Esophagus (tissue), 2 donors: ENCODE data around the gene FIGNL2. TPM values are rescaled to one million over a fixed set of nuclear protein-coding genes. Genes with fewer than 3 reads are reported as not detected.

Experiments used
- H3K27ac ChIP-seq, 2 donors: one replicate each; pipeline ENCODE4 v1.5.1; 2013; ENCODE audit warnings: low read depth in 2 of 2, mild to moderate bottlenecking in 2 of 2, inconsistent platforms in 1 of 2, low read length in 1 of 2, moderate library complexity in 1 of 2
- H3K27me3 ChIP-seq, 2 donors: one replicate each; pipeline ENCODE4 v1.6.1; 2013; ENCODE audit warnings: low read length in 2 of 2, control low read depth in 1 of 2, mild to moderate bottlenecking in 1 of 2; ENCODE audit not compliant: insufficient read depth in 2 of 2, control insufficient read depth in 1 of 2
- H3K36me3 ChIP-seq, 2 donors: one replicate each; pipeline ENCODE4 v1.6.1; 2013; ENCODE audit warnings: low read length in 1 of 2; ENCODE audit not compliant: control insufficient read depth in 2 of 2, insufficient read depth in 2 of 2
- H3K4me1 ChIP-seq, 2 donors: one replicate each; pipeline ENCODE4 v1.6.1; 2013; ENCODE audit warnings: low read length in 1 of 2; ENCODE audit not compliant: control insufficient read depth in 2 of 2, insufficient read depth in 2 of 2
- H3K4me3 ChIP-seq, 2 donors: one replicate each; pipeline ENCODE4 v1.5.1; 2013; ENCODE audit warnings: low read length in 2 of 2, mild to moderate bottlenecking in 2 of 2, low read depth in 1 of 2, moderate library complexity in 1 of 2
- H3K9me3 ChIP-seq, 2 donors: one replicate each; pipeline ENCODE4 v1.6.1; 2013; ENCODE audit warnings: mild to moderate bottlenecking in 2 of 2, low read depth in 1 of 2, low read length in 1 of 2, moderate library complexity in 1 of 2; ENCODE audit not compliant: control insufficient read depth in 2 of 2, insufficient read depth in 1 of 2
- whole genome bisulfite sequencing, 2 donors: extraction: QIAGEN DNeasy Blood & Tissue Kit; methylation state at CpG; one replicate each; pipeline ENCODE4 v1.1.7; 2013; 5-methylcytosine and 5-hydroxymethylcytosine counted together
- polyA plus RNA-seq, 2 donors: library from polyadenylated mRNA; stranded (reverse); fragments of 200-250 nt; gene quantifications; one replicate each; pipeline ENCODE4 v1.2.3, GENCODE V29; 2013
- donor health status: healthy with polysubstance abuse.
- donor health status: Bipolar disorder and iron deficiency.

Gene FIGNL2
- polyA plus RNA-seq, 2 donors = 0.06 to 0.08 TPM

GRCh38 chr12:51797301-51797700 lies 51.2 kb downstream of the FIGNL2 start:
- no peaks in the 10 kb centered on the region for H3K4me1 ChIP-seq
- H3K27ac ChIP-seq = no peak overlapping the region
- no peak overlapping the region for H3K4me3 ChIP-seq
- WGBS, 2 donors = 81 to 87% methylated on average over 6 of the region's 6 CpGs
- no peaks in the 10 kb centered on the region for H3K27me3 ChIP-seq
- no peaks in the 10 kb centered on the region for H3K36me3 ChIP-seq
- no peaks in the 10 kb centered on the region for H3K9me3 ChIP-seq

- no peaks in the 10 kb centered on the region for H3K4me1 ChIP-seq
- H3K9me3 ChIP-seq = no peaks in the 10 kb centered on the region
- no peaks in the 10 kb centered on the region for H3K36me3 ChIP-seq
- H3K27me3 ChIP-seq = no peaks in the 10 kb centered on the region
- WGBS, 2 donors = 97 to 100% methylated on average over 1 of the region's 1 CpG
- no peak overlapping the region for H3K4me3 ChIP-seq
- no peak overlapping the region for H3K27ac ChIP-seq
These were observed 55.3 kb downstream of the FIGNL2 start for GRCh38 chr12:51793201-51793600.

GRCh38 chr12:51792417-51792816 lies 56.1 kb downstream of the FIGNL2 start:
- H3K4me3 ChIP-seq = no peak overlapping the region
- H3K36me3 ChIP-seq = no peaks in the 10 kb centered on the region
- no peaks in the 10 kb centered on the region for H3K9me3 ChIP-seq
- no peaks in the 10 kb centered on the region for H3K4me1 ChIP-seq
- H3K27ac ChIP-seq = no peak overlapping the region
- H3K27me3 ChIP-seq = no peaks in the 10 kb centered on the region
- 93 to 100% methylated on average over 5 of the region's 5 CpGs for WGBS, 2 donors

GRCh38 chr12:51788876-51789275 lies 59.6 kb downstream of the FIGNL2 start:
- no peaks in the 10 kb centered on the region for H3K27me3 ChIP-seq
- H3K4me1 ChIP-seq = no peaks in the 10 kb centered on the region
- WGBS, 2 donors = 80 to 86% methylated on average over 6 of the region's 6 CpGs
- no peaks in the 10 kb centered on the region for H3K9me3 ChIP-seq
- no peak overlapping the region for H3K4me3 ChIP-seq
- no peaks in the 10 kb centered on the region for H3K36me3 ChIP-seq
- no peak overlapping the region for H3K27ac ChIP-seq

GRCh38 chr12:51785906-51786305 lies 62.6 kb downstream of the FIGNL2 start:
- WGBS, 2 donors = 90 to 94% methylated on average over 2 of the region's 2 CpGs
- Histone ChIP-seq H3K4me3 (no peak overlapping the region), H3K9me3 (no peaks in the 10 kb centered on the region), H3K4me1 (no peaks in the 10 kb centered on the region), H3K27me3 (no peaks in the 10 kb centered on the region), H3K27ac (no peak overlapping the region), H3K36me3 (no peaks in the 10 kb centered on the region)

- Histone ChIP-seq H3K27ac (no peak overlapping the region), H3K27me3 (no peaks in the 10 kb centered on the region), H3K4me1 (no peaks in the 10 kb centered on the region), H3K4me3 (no peak overlapping the region), H3K36me3 (no peaks in the 10 kb centered on the region), H3K9me3 (no peaks in the 10 kb centered on the region)
- WGBS, 2 donors = 74 to 81% methylated on average over 3 of the region's 3 CpGs
These were observed 63.8 kb downstream of the FIGNL2 start for GRCh38 chr12:51784688-51785087.

GRCh38 chr12:51779876-51780275 lies 68.6 kb downstream of the FIGNL2 start:
- H3K27ac ChIP-seq = no peak overlapping the region
- no peaks in the 10 kb centered on the region for H3K9me3 ChIP-seq
- H3K36me3 ChIP-seq = no peaks in the 10 kb centered on the region
- H3K4me1 ChIP-seq = no peaks in the 10 kb centered on the region
- H3K27me3 ChIP-seq = no peaks in the 10 kb centered on the region
- WGBS, 2 donors = 78 to 88% methylated on average over 5 of the region's 5 CpGs
- no peak overlapping the region for H3K4me3 ChIP-seq

- Histone ChIP-seq H3K4me3 (no peak overlapping the region), H3K36me3 (no peaks in the 10 kb centered on the region), H3K27ac (no peak overlapping the region), H3K4me1 (no peaks in the 10 kb centered on the region), H3K27me3 (no peaks in the 10 kb centered on the region), H3K9me3 (no peaks in the 10 kb centered on the region)
- 80 to 94% methylated on average over 3 of the region's 3 CpGs for WGBS, 2 donors
These were observed 70.5 kb downstream of the FIGNL2 start for GRCh38 chr12:51777973-51778372.

- H3K27ac ChIP-seq = no peak overlapping the region
- no peaks in the 10 kb centered on the region for H3K4me1 ChIP-seq
- 49 to 57% methylated on average over 2 of the region's 2 CpGs for WGBS, 2 donors
- H3K36me3 ChIP-seq = no peaks in the 10 kb centered on the region
- H3K4me3 ChIP-seq = no peak overlapping the region
- no peaks in the 10 kb centered on the region for H3K27me3 ChIP-seq
- no peaks in the 10 kb centered on the region for H3K9me3 ChIP-seq
These were observed 71.1 kb downstream of the FIGNL2 start for GRCh38 chr12:51777457-51777856.

- Histone ChIP-seq H3K4me1 (no peaks in the 10 kb centered on the region), H3K27me3 (no peaks in the 10 kb centered on the region), H3K9me3 (no peaks in the 10 kb centered on the region), H3K4me3 (no peak overlapping the region), H3K27ac (no peak overlapping the region), H3K36me3 (peaks cover 0 to 2% of the 10 kb centered on the region in 2 donors)
- 69 to 72% methylated on average over 2 of the region's 2 CpGs for WGBS, 2 donors
These were observed 73.6 kb downstream of the FIGNL2 start for GRCh38 chr12:51774933-51775332.
